Hypothalamus (tissue), 51 donors: ENCODE data around the gene CCNK.
A peak's percentile ranks its signal among the peaks of the same experiment; 100 is the strongest.

Experiments
- DNase-seq, 51 donors: peaks; one replicate each; lab custom pipeline; 2025; lab: John Stamatoyannopoulos, UW

Gene CCNK

DNA sequence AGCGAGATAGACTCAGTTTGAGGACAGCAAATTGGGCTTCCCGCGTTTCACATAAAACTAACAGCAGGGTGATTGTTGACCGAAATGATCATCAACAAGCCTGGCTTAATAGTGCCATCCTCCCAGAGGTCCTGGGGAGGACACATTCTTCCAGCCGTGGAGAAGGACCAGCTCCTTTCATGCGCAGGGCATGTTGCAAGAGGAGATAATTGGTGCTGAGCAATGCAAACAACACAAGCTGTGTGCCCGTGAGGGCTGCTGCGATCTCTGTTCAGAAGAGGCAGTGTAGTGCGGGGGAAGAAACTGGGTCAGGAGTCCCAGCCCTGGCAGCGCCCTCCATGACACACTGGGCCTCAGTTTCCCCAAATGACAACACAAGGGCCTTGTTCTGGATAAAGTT is 68.5 kb downstream of the CCNK start:
- no peak for DNase-seq

DNA sequence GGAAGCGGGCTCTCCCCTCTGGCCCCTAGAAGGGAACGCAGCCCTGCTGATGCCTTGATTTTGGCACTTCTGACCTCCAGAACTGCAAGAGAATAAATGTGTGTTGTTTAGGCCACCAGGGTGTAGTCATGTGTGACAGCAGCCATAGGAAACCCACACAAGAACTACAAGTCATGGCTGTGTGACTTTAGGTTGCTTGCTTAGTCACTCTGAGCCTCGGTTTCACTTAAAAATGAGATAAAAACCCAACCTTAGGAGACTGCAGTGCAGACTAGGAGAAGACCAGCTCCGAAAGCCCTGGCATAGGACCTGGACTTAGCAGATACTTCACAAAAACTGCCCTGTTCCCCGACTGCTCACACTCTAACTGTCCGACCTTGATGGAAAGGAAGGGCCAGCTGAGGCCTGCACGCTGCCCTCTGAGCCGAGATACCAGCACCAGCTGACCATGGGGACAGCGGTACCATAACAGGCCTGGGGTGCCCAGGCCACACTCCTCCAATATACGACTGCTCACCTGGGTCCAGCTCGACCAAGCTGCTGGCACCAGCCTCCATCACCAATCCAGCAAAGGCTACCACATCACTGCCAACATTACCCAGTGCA is 69.3 kb downstream of the CCNK start:
- no peak for DNase-seq

DNA sequence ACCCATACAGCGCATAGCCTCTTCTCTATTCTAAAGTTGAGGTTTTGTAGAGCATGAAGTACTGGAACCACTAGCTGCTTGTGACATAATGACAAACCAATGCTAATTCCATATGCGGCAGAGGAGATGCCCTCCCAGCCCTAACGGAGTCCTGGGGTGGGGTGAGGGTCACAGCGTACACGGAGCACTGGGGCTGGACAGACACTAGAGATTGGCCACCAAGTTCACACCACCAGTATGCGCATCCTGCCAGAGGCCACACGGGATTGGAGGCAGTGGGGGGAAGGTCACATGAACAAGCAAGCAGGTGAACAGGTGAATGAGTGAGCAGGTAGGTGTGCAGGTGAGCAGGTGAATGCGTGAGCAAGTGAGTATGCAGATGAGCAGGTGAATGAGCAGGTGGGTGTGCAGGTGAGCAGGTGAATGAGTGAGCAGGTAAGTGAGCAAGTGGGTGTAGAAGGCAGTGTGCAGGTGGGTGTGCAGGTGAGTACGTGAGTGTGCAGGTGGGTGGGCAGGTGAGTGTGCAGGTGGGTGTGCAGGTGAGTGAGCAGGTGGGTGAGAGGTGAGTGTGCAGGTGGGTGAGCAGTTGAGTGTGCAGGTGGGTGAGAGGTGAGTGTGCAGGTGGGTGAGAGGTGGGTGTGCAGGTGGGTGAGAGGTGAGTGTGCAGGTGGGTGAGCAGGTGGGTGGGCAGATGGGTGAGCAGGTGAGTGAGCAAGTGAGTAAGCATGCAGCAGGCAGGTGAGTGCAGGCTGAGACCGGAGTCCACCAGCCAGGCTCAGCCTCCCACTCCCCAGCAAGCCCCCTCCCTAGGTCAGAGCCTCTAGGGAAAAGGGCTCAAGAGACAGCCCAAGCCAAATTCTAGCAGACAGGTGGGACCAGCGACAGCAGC is 70.1 kb downstream of the CCNK start:
- no peak for DNase-seq

DNA sequence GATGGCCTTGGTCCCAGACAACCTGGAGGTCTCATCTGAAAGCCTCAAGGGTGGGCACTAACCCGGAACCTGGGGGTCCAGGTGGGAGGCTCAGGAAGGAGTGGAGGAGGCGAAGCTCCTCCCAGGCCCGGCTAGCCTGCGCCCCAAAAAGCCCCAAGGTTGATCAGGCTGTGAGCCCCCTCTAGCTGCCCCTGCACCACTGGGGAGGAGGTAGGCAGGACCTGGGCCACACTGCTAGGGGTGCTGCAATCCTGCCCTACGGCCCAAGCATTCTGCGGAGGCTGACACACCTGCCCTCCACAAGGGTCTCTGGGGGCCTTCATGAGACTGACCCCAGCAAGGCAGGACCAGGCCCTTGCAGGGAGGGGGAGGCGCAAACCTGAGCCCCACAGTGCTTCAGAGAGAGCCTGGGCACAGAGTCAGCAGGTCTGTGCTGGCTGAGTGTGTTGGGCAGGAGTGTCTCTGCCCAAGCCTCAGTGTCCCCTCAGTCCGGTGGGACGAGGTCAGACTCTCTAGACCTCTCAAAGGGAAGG is 70.9 kb downstream of the CCNK start:
- DNase-seq = no peak

DNA sequence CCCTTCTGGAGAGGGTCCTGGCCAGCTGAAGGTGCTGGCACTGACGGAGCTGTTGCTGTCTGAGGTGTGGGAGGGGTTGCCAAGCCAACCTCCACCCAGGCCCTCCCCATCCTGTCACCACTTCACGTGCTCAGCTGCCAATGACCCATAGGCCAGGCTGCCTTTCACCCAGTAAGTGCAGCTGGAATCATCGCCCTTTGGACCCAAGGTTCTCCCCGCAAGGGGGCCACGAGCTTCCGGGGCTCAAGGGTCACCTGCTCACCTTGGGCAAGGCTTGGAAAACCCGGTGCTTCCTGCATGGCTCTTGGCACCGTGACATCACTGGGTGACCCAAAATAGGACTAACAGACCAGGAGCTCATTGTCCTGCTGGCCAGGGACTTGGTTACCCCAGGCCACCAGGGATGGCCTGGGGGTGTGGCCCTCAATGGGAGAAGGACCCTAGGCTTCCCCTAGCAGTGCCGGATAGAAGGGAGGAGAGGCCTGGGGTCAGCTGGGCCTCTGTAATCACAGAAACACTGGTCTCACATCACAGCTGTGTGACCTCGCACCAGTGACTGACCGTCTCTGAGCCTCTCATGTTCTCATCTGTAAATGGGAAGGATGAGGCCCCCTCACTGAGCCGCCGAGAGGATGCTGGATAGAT is 71.5 kb downstream of the CCNK start:
- no peak for DNase-seq

DNA sequence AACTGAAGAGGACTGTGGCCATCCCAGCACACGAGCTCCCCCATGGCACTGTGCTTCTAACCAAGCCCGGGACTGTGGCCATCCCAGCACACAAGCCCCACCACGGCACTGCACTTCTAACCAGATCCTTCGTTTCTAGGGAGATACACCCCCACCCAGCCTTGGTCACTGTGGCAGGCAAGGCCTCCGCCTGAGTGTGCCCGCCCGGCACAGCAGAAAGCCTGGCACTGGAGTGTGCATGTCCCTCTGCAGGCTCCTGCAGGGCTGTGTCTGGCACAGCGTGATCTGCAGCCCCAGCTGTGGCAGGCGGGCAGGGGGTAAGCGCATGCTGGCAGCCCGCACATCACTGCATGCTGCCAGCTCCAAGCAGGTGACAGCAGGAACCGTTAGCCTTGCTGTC is 73.0 kb downstream of the CCNK start:
- DNase-seq = peak in 30 of 51 donors; percentile 11 to 68 (median 40)

DNA sequence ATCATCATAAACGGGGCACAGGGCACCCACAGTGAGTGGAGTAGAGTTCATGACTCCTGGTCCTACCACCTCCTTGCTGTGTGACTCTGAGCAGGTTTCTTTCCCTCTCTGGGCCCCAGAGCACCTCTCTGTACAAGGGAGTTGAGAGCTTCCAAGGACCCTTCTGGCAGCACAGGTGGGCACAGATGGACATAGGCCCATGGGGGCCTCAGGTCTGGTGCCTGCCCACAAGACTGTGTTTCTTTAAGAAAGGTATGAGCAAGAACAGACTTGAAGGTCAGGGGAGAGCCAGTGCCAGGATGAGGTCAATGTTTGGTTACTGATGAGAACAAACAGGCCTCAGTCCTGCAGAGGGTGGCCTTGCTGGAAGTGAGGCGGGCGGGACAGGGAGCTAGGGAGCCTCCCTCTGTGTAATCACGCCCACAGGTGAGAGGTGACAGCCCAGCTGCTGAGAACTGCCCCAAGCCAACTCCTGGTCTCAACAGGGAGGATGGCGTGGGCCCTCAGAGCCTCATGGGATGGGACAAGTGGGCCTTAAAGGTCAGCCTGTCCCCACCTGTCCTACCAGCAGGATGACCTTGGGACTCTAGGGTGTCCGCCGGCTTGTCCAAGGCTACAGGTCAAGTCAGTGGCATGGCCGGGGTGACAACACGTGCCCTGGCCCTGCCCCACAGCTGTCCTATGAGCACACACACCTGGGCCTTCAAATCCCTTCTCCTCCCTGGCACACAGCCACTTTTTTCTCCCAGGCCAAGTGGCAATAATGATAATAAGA is 73.7 kb downstream of the CCNK start:
- no peak for DNase-seq

DNA sequence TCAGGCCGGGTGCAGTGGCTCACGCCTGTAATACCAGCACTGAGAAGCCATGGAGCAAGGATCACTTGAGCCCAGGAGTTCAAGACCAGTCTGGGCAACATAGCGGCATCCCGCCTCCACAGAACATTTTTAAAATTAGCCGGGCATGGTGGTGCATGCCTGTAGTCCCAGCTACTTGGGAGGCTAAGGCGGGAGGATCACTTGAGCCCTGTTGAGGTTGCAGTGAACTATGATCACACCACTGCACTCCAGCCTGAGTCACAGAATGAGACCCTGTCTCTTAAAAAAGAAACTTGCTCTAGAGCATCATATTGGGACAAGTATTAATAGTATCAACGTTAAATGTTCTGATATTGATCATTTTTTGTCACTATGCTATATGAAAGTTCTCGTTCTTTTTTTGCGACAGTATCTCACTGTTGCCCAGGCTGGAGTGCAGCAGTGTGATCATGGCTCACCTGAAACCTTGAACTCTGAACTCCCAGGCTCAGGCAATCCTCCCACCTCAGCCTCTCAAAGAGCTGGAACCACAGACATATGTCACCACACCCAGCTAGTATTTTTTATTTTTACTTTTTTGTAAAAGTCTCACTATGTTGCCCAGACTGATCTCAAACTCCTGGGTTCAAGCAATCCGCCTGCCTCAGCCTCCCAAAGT is 75.1 kb downstream of the CCNK start:
- DNase-seq = no peak

DNA sequence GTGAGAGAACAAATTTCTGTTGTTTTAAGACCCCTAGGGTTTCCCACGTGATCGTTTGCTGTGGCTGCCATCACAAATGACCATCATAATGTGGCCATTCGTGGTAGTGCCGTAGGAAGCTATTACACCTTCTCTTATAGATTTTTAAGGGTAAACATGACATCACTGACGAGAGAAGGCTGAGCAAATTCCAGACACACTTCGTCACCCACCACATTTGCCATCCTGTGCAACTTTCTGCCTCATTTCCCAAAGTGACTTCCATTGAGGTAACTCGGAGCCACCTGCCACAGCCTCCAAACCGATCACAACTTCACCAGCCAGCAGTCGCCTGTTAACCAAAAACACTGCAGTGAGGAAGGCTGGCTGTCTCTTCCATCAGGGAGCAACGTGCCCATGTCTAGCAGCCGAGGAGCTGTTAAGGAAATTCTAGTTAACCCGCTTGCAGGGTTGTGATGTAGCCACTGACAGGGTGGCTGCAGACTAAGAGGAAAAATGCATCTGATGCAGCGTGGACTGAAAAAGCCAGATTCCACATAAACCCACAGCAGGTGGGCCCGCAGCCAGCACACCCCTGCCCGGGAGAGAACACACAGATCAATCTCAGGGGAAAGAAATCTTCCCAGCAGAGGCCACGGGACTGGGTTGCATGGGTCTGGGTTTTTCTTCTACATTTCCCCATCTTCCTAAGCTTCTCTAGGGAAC is 78.2 kb downstream of the CCNK start:
- no peak for DNase-seq

DNA sequence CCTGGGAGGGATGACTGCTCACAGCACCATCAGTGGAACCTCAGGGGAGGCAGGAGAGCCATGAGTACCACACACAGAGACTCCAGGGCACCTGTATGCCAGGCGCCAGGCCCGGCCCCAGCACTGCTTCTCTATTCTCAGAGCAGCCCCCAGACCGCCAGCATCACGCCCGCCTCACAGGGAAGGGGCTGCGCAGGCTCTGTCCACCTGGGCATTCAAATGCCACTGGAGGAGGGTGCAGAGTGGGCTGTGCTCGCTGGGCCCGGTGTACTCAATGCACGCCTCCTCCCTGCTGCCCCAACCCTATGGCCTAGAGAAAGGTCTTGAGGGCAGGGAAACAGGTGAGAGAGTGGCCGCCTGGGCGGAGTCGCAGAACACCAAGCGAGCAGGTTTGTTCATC is 79.2 kb downstream of the CCNK start:
- no peak for DNase-seq

DNA sequence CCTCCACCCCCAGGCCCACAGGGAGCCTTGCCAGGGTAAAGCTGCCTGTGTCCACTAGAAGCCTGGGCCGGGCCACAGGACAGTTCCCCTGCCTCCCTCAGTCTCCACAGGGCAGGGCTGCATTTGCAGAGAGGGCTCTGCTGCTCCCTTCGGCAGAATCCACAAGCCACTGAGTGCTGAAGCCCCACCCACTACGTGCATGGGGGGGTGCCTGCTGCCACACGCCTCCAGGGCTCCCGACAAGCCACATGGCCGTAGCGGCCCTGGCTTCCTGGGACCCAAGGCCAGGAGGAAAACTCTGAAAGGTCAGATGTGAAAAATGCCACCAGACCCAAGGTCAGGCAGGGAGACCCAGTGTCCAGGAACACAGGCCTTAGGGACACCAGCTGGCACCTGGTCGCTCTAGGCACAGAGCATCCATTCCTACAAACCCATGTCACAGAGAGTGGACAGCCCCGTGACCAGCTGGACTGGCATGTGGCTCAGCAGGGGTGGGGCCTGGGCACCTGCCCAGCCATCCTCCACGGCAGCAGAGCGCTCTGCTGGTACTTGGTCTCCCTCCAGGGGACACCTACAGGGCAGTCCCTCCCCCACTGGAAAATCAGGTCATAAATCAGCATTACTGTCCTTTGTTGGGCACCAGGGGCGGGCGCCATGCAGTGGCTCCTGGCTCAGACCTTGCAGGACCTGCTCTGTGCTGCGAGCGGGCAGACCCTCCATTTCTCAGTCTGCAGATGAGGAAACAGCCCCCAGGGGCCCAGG is 79.9 kb downstream of the CCNK start:
- peak in 2 of 51 donors; percentile 17 to 24 for DNase-seq

DNA sequence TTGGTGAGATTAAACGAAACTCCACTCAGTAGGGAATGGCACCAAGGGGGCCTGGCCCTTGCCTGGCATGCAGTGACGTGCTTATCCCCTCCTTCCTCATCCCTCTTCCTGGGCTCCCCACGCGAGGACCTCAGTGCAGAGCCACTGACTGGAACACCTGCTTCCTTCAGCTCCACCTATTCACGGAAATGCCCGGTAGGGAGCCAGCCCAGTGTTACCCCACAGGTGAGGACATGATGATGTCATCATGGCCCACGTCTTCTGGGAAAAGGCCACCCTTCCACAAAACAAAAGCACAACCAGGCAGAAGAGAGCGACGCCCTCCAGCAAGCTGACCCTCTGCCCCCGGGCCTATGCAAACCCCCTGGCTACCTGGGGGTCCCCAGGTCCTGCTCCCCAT is 80.7 kb downstream of the CCNK start:
- DNase-seq = no peak
